Measurements from ENCODE around the gene MAST3.

- TF ChIP-seq REST (IDR thresholded peaks at IDR 0.05; ENCODE audit: borderline replicate concordance) (no peak), EZH2 (IDR thresholded peaks at IDR 0.05; ENCODE audit: borderline replicate concordance, insufficient read depth, low read length, poor library complexity, severe bottlenecking) (no peak), EP300 (conservative IDR thresholded peaks at IDR 0.05; ENCODE audit: poor library complexity, severe bottlenecking) (no peak), POLR2AphosphoS5 (IDR thresholded peaks at IDR 0.05) (no peak), TAF1 (IDR thresholded peaks at IDR 0.05; ENCODE audit: low read depth) (no peak)
- TF ChIP-seq, protein P1, sequence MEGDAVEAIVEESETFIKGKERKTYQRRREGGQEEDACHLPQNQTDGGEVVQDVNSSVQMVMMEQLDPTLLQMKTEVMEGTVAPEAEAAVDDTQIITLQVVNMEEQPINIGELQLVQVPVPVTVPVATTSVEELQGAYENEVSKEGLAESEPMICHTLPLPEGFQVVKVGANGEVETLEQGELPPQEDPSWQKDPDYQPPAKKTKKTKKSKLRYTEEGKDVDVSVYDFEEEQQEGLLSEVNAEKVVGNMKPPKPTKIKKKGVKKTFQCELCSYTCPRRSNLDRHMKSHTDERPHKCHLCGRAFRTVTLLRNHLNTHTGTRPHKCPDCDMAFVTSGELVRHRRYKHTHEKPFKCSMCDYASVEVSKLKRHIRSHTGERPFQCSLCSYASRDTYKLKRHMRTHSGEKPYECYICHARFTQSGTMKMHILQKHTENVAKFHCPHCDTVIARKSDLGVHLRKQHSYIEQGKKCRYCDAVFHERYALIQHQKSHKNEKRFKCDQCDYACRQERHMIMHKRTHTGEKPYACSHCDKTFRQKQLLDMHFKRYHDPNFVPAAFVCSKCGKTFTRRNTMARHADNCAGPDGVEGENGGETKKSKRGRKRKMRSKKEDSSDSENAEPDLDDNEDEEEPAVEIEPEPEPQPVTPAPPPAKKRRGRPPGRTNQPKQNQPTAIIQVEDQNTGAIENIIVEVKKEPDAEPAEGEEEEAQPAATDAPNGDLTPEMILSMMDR (IDR thresholded peaks at IDR 0.05; ENCODE audit: poor library complexity, severe bottlenecking) = no peak
These were observed 53.4 kb downstream of the MAST3 start for GRCh38 chr19:18150776-18151624.
